Stimulated activated CD4-positive, alpha-beta T cell treated with anti-CD3 and anti-CD28 coated beads, Interleukin-1b, Interleukin-23, amount 100 ng/mL, for 1 hour (primary cell): ENCODE data around the gene ASB16.
"Not testable (repeated sequence)": the region's sequence is repeated elsewhere in the genome, so short reads cannot be mapped to it uniquely, and the experiment has no call there.

ENCODE experiments used
- DNase-seq, 2 donors: peaks; one replicate each; pipeline ENCODE4 v3.0.0-alpha.2; 2020; ENCODE audit warnings: low read depth in 2 of 2

Gene ASB16, protein sequence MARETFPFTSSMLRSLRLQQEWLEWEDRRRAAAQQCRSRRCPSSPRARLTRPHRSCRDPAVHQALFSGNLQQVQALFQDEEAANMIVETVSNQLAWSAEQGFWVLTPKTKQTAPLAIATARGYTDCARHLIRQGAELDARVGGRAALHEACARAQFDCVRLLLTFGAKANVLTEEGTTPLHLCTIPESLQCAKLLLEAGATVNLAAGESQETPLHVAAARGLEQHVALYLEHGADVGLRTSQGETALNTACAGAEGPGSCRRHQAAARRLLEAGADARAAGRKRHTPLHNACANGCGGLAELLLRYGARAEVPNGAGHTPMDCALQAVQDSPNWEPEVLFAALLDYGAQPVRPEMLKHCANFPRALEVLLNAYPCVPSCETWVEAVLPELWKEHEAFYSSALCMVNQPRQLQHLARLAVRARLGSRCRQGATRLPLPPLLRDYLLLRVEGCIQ

DNA sequence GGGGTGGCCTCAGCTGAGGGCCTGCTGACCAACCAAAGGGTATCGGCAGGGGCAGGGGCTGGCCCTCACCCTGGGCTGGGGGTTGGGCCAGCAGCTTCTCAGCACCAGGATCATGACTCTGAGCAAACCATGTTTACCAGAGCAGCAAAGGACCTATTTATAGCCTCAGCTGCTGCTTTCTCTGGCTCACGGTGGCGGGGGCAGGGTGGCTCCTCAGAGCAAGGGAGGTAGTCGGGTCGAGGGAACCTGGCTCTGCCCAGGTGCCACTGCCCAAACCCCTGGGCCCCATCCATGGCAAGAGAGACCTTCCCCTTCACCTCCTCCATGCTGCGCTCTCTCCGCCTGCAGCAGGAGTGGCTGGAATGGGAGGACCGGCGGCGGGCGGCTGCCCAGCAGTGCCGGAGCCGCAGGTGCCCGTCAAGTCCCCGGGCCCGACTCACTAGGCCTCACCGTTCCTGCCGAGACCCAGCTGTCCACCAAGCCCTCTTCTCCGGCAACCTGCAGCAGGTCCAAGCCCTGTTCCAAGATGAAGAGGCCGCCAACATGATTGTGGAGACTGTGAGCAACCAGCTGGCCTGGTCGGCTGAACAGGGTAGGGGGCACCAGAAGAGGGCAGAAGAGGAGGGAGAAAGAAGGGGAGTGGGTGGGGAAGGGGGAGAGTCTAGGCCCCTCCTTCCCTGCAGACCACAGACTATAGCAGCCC lies at the start of gene ASB16:
ASB16 (plus strand) TSS at position 206 of the 703 bp plus-strand sequence; CDS start at position 292, 86 bp downstream.
- DNase-seq = no peak

DNA sequence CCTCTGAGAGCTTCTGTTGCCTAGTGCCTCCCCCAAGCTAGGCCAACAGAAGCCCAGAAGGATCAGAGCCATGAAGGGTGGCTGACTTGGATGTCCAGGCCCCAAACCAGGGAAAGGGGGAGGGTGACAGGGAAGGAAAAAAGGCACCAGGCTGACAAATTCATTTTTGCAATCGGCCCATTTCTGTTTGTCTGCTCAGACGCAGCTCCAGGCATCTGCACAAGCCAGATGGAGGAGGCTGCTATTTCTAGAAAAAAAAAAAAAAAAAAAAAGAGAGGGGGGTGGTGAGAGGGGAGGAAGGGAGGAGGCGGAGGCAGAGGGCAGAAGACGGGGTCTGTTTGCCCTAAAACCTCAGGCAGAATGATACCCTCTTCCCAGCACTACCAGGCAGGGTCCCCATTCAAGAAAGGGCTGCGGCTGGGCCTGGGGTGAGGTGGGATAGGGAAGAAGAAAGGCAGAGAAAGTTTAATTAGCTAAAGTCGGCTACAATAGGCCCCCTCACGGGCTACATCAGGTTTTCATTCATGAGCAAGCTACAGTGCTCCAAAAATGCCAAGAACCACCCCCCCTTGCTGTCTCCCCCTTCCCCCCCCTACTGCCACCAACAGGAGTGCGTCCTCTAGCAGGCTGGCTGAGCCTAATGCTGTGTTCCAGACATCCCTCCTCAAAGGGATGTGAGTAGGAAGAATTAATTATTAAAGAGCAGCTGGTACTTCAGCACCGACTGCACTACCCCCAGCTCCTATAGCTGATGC lies 49.5 kb upstream of the ASB16 start:
- no peak for DNase-seq

DNA sequence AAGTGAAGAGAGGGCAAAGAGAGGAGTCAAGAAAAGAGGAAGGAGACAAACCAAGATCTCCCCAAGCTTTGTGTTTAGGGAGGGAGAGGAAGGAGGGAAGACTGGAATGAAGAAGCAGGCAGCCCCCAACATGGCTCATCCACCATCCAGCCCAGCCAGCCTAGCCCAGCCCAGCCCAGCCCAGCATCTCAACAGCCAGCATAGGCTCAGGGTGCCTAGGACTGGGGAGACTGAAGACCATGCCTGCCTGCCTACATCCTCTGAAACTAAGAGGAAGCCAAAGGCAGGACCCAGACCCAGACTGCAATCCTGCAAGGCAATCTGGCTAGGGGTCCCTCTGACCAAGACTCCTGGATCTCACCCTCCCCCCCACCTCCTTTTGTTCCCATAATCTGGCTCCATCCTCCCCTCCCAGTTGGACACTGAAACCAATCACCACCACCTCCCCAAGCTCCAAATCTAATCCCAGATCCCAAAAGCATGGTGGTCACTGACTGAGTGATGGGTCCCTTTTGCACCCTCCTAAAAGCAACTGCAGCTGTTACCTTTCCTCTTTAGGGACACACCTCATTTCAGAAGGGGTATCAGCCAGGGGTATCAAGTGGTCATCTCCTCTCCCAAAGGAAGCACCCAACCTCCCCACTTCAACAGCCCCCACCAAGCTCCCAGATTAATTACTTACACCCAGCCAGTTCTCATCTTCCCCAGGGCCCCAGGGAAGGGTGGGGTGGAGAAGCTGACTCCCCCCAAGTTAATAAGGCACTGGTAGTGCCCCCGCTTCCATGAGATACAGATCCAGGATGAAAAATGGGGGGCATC lies 48.3 kb upstream of the ASB16 start:
- no peak for DNase-seq

DNA sequence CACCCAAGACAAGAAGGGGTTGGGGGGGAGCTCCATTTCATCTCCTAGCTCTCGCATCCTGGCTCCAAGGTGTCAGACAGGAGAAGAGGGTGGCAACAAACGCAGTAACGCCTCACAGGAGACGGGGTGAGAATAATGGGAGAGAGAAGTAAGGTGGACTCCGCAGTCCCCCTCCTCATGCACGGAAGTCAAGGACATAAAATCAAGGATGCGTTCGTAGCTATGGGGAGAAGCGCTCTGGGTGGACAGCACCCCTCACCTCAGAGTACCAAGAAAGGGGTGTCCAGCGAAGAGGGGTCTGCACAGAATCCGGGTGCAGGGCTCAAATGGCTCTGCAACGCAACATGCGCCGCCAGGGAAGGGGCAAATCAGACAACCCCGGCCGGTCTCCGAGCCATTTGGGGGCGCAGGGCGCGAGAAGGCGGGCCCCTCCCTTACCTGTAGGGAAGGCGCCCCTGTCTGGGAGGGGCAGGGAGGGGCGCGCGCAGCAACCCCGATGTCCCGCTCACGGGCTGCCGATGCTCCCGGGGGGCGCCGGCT lies 47.6 kb upstream of the ASB16 start:
- no peak for DNase-seq

DNA sequence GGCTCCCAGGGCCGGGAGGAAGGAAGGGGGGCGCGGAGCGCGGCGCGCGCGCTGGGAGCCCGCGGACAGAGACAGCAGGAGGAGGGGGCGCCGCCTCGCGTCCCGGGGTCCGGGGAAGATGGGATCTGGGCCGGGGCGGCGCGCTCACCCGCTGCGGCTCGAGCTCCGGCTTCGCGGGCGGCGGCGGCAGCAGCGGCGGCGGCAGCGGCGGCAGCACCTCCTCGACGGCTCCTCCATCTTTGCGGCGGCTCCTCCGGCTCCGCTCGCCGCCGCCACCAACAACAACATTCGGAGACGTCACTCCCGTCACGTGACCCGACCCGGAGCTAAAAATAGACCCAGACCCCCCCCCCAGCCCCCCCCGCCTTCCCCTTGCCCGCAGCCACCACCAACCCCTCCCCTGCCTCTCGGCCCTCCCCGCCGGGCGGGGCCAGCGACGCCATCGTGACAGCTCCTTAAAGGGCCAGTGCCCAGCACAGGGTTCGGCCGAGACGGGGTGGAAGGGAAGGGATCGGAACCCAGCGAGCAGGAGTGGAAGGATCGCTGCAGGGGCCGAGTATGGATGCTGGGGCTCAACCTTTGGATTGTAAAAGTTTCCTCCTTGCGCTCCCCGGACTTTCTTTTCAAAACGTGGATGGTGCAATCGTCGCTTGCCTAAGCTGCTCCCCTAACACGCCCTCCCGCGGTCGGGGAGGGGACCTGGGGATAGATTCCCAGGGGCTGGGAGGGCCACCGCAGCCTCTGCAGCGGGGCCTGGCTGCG lies 47.0 kb upstream of the ASB16 start, which contains the start of gene HDAC5:
HDAC5 (minus strand) TSS at position 286 of the 762 bp plus-strand sequence. CDS start 6,126 bp downstream, outside the sequence.
- DNase-seq = peak; percentile 90 to 93

DNA sequence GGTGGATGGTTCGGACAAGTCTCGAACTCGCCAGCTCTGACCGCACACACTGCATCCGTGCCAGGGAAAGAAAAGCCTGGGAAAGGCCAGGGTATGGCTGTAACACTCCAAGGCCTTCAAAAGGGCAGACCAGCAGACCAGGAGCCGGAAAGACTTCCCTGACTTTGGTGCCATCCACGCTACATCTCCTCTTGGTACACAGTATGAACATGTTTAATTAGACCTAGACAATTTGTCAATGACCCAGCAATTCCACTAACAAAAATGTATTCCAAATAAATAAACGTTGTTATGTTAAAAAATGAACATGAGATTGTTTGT lies 46.4 kb upstream of the ASB16 start:
- DNase-seq = no peak

DNA sequence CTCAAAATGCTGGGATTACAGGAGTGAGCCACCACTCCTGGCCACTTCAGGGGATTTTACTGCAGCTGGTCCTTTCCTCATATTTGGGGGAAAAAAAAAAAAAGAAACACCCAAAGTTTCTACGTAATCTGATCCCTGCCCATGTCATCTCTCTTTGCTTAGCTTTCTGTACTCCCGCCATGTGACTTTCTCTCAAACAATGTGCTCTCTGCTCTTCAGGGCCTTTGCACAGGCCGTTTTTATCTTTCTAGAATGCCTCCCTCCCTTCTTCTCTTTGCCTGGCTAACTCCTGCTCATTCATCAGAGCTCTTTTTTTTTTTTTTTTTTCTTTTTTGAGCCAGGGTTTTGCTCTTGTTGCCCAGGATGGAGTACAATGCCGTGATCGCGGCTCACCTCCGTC lies 42.1 kb upstream of the ASB16 start:
- no peak for DNase-seq

DNA sequence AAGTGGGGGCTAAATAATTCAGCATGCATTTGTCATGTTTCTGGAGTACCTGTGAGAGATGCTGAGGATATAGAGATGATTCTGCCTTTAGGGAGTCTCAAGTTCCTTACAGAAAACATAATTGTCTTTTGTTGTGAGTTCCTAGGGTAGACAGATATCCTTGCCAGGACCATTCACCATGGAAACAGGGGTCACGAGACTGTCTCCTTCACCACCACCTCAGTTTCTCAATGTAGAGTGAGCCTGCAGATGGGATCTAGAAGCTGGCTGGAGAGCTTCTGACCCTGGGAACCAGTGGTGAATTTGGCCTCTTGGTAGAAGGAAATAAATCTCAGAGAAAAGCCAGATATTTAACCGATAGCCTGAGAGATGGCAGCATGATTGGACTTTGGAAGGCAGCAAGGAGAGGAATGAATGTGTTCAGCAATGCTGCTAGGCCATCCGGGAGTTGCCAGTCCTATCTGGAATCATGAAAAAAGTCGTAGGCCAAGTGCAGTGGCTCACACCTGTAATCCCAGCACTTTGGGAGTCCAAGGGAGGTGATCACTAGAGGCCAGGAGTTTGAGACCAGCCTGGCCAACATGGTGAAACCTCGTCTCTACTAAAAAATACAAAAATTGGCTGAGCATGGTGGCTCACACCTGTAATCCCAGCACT lies 39.7 kb upstream of the ASB16 start:
- no peak for DNase-seq

DNA sequence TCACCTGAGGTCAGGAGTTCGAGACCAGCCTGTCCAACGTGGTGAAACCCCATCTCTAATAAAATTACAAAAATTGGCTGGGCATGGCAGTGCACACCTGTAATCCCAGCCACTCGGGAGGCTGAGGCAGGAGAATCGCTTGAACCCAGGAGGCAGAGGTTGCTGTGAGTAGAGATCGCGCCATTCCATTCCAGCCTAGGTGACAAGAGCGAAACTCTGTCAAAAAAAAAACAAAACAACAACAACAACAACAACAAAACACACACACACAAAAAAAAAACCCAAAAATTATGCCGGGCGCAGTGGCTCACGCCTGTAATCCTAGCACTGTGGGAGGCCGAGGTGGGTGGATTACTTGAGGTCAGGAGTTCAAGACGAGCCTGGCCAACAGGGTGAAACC lies 39.1 kb upstream of the ASB16 start:
- DNase-seq = not testable (repeated sequence)

DNA sequence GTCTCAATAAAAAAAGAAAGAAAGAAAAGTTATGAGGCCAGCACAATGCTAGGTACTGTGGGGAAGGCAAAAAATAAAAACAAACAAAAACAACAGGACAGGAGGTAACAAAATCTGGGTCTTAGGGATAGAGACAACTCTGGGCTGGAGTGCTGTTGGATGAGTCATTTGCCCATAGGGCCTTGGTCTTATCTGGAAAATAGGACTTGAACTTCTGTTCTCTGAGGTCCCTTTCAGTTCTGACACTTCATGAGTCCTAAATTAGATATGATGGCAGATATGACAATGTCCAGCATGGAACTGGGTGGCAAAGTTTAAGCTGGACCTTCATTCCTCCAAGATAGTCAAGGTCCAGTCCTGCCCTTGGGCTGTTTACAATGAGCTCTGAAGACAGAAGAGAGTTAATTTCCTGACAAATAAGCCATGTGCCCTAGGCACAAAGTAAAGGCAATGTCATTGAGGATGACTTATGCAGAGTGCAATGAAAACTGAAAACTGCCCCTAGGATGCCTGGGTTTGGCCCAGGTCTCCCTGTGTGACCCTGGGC lies 38.2 kb upstream of the ASB16 start:
- no peak for DNase-seq

DNA sequence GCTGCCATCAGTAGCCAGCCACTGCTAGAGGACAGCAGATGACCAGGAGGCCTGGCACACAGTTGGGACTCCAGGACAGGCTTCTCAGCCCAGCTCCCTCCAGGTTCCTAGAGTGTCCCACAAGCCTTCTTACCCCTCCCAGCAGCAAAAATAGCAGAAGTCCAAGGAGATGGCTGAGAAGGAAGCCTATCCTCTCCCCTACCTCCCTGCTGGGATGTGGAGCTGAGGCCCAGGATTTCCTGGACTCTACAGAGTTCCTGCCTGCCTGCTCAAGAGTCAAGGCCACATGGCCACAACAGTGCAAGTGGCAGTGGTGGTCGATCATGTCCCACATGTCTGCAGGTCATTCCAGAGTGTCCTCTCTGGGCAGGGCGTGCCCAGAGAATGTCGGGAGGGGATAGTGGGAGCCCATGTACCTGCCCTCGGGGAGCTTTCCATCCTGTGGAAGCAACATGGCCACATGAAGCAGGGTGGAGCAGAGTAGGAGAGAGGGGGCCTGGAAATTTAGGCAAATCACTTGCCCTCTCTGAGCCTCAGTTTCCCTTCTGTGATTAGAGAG lies 36.5 kb upstream of the ASB16 start:
- DNase-seq = no peak

DNA sequence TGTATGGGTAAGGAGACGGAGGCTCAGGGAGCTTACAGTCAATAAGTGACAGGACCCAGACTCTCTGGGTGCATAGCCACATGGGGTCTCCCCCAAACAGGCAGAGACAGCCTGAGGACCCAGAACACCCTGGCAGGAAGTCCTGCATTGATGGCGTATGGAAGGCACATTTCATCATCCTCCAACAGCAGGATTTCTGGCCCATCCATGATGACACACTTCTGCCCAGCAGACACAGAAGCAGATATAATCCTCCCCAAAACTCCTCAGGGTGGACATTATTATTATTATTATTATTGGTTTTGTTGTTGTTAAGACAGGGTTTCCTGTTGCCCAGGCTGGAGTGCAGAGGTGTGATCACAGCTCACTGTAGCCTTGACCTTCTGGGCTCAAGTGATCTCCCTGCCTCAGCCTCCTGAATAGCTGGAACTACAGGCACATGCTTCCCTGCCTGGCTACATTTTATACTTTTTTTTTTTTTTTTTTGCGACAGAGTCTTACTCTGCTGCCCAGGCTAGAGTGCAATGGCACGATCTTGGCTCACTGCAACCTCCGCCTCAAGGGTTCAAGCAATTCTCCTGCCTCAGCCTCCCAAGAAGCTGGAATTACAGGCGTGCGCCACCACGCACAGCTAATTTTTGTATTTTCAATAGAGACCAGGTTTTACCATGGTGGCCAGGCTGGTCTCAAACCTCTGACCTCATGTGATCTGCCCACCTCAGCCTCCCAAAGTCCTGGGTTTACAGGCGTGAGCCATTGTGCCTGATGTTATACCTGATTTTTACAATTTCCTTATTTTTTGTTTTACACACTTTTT lies 35.5 kb upstream of the ASB16 start:
- DNase-seq = no peak

DNA sequence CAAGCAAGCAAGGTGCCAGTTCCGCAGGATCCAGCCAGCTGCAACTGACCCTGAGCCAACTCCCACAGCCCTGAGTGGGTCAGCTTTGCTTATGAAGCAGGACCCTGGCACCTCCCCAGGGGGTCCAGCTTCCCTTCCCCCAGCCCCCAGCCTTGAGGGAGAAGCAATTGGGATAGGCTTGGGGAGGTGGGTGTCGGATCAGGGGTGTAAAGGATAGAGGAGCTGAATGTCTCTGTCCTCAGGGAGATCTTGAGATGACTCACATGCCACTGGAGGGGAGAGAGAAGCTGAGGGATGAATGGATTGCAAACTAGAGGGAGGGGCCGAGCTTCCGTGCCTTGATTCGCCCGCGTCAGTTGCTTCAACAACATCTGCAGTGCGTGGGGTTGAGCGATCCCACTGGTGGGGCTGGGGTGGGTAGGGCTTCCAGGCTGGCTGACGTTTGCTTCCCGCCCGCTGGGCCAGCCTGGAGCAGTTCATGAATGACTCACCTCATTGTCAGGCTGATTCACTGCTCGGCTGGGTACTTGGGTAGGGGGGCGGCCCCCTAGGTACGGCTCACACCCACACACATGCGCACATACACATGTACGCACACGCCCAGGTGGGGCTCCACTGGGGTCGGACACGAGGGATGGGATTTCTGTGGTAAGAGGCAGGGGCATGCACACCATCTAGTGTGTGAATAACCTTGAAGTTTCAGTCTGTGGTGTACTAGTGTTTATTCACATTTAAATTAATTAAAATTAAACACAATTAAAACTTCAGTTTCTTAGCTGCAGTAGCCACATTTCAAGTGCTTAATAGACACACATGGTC lies 32.4 kb upstream of the ASB16 start:
- peak; percentile 15 to 45 for DNase-seq

DNA sequence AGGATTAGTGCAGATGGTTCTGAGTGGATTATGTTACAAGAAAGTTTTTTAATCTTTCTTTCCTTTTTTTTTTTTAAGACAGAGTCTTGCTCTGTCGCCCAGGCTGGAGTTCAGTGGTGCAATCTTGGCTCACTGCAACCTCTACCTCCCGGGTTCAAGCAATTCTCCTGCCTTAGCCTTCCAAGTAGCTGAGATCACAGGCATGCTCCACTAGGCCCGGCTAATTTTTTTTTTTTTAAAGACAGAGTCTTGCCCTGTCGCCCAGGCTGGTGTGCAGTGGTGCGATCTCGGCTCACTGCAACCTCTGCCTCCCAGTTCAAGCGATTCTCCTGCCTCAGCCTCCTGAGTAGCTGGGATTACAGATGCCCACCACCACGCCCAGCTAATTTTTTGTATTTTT lies 26.6 kb upstream of the ASB16 start:
- DNase-seq = not testable (repeated sequence)

DNA sequence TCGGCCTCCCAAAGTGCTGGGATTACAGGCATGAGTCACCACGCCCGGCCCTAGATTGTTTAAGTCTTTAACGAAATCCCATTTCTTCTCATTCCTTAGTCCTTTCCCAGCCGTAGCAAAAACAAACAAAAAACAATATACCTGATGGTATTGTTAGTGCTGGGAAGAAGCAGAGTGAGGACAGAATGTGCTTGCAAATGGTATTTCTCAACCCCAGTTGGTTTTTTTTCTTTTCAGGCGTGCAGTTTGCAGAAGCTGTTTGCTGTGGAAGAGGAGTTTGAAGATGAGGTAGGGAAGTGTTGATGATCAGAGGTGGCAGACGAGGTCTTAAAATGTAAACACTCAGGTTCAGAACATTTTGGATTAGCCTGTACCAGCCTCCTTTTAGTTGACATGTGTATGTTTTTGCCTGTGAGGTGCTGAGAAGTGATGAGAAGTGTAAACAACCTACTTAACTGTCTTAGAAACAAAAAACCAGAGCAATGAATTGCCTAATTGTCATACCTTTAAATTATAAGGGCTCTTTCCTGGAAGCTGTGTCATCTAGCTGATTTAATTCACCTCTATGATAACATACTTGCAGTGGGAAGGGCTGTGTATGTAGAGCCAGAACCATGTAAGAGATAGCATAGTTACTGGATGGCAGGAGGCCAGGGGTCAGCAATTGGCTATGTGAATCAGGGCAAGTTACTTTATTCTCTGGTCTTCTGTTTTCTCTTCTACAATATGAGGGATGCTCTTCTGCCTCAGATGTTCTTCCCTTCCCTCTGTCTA lies 25.4 kb upstream of the ASB16 start:
- no peak for DNase-seq
